Activated CD4-positive, alpha-beta T cell treated with anti-CD3 and anti-CD28 coated beads, Interleukin-2, amount 10 ng/mL, durations not matched to agents 7 days and 5 days (primary cell): ENCODE data around the gene ATP6V1C2. TPM values are rescaled to one million over a fixed set of nuclear protein-coding genes. Genes with fewer than 3 reads are reported as not detected.
"Not testable (repeated sequence)": the region's sequence is repeated elsewhere in the genome, so short reads cannot be mapped to it uniquely, and the experiment has no call there.

Source experiments
- CTCF ChIA-PET: fragments of 350-600 bp; sonication (Branson Sonifier 250); formaldehyde crosslinking; loops from one replicate; lab custom pipeline; 2021; ENCODE audit warnings: antibody characterized with exemption; lab: Charles Lee
- POLR2A ChIA-PET: fragments of 350-600 bp; sonication (Branson Sonifier 250); formaldehyde crosslinking; loops from one replicate; lab custom pipeline; 2021; ENCODE audit warnings: antibody characterized with exemption; lab: Charles Lee
- DNase-seq: peaks from one replicate; pipeline ENCODE4 v3.0.0-alpha.2; 2020
- H3K27ac Mint-ChIP-seq: one replicate; pipeline ENCODE4 v1.8.0; 2021; ENCODE audit warnings: mild to moderate bottlenecking, moderate library complexity, mixed read lengths
- H3K27me3 Mint-ChIP-seq: one replicate; pipeline ENCODE4 v1.8.0; 2021; ENCODE audit warnings: mixed read lengths
- H3K36me3 Mint-ChIP-seq: one replicate; pipeline ENCODE4 v1.8.0; 2021; ENCODE audit warnings: low read depth, mixed read lengths
- H3K4me1 Mint-ChIP-seq: one replicate; pipeline ENCODE4 v1.8.0; 2021; ENCODE audit warnings: mixed read lengths
- H3K4me3 Mint-ChIP-seq: one replicate; pipeline ENCODE4 v1.8.0; 2021; ENCODE audit warnings: mild to moderate bottlenecking, moderate library complexity, mixed read lengths
- H3K9me3 Mint-ChIP-seq: one replicate; pipeline ENCODE4 v1.8.0; 2021; ENCODE audit warnings: mixed read lengths
- total RNA-seq, 2 experiments: library from RNA; stranded (reverse); gene quantifications; one replicate each; pipeline ENCODE4 v1.2.3, GENCODE V29; 2021

Gene ATP6V1C2
- total RNA-seq, 2 experiments from 2014 or later, result not detected

DNA sequence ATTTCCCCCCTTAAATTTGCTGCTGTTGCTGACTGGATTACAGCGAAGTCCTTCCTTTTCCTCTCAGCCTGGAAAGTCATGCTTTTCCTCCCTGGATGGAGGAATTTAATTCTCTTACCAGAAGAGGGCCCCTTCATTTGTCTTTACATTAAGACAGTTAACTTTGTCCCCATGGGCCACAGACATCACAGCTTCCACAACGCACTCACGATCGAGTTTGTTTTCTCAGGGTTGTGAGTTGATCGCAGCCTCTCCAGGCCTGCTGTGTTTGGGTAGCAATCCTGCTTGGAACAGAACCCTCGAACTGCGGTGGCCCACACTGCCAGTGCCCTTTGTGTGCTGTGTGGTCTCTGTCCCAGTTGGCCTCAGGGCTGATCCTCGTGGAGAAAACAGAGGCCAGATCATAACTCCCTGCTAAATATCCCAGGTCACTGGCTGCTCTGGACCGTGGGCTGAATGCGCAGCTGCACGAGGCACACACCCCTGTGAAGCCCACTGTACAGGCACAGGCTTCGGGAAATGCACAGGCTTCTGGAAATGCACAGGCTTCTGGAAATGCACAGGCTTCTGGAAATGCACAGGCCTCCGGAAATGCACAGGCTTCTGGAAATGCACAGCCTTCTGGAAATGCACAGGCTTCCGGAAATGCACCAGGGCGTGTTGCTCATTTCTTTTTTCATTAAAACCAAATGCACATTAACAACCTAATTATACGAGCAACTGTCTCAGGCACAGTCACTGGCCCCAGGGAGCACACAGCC is 93.3 kb downstream of the ATP6V1C2 start:
- Mint-ChIP-seq H3K27ac (no peak overlapping the region), H3K4me3 (peak overlapping the region; percentile 20), H3K9me3 (no peaks in the 10 kb centered on the region), H3K4me1 (peaks cover 20% of the 10 kb centered on the region), H3K27me3 (peaks cover 22% of the 10 kb centered on the region), H3K36me3 (peaks cover 9% of the 10 kb centered on the region)
- no peak for DNase-seq
- CTCF ChIA-PET, result interaction anchor here (0.5 kb wide), 1 partner anchor 1045 kb away, joined by 4 read pairs; no protein-coding TSS in a partner anchor
- POLR2A ChIA-PET, result no interaction called here

GRCh38 chr2:10817413-10817812 is 96.0 kb downstream of the ATP6V1C2 start:
- H3K27ac Mint-ChIP-seq, result no peak overlapping the region
- H3K27me3 Mint-ChIP-seq, result peaks cover 26% of the 10 kb centered on the region
- no peaks in the 10 kb centered on the region for H3K9me3 Mint-ChIP-seq
- ChIA-PET CTCF (interaction anchor here (0.9 to 1.7 kb wide), 5 partner anchors 14 to 647 kb away, joined by 3 to 7 read pairs (median 3); no protein-coding TSS in a partner anchor), POLR2A (no interaction called here)
- H3K4me3 Mint-ChIP-seq, result no peak overlapping the region
- DNase-seq, result no peak
- H3K36me3 Mint-ChIP-seq, result no peaks in the 10 kb centered on the region
- H3K4me1 Mint-ChIP-seq, result peaks cover 3% of the 10 kb centered on the region

DNA sequence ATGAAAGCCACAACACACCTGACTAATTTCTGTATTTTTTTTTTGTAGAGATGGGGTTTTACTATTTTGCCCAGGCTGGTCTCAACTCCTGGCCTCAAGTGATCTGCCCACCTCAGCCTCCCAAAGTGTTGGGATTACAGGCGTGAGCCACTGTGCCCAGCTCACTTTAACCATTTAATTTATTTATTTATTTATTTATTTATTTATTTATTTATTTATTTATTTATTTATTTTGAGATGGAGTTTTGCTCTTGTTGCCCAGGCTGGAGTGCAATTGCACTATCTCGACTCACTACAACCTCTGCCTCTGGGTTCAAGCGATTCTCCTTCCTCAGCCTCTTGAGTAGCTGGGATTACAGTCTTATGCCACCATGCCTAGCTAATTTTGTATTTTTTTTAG is 96.9 kb downstream of the ATP6V1C2 start:
- H3K27me3 Mint-ChIP-seq, result peaks cover 28% of the 10 kb centered on the region
- H3K36me3 Mint-ChIP-seq, DNase-seq, H3K27ac Mint-ChIP-seq, H3K4me1 Mint-ChIP-seq, H3K9me3 Mint-ChIP-seq, H3K4me3 Mint-ChIP-seq: not testable (repeated sequence)
- ChIA-PET POLR2A (interaction anchor here (0.7 kb wide), 1 partner anchor 85 kb away, joined by 7 read pairs; no protein-coding TSS in a partner anchor), CTCF (interaction anchor here (0.9 to 1.7 kb wide), 5 partner anchors 13 to 646 kb away, joined by 3 to 7 read pairs (median 3); no protein-coding TSS in a partner anchor)

DNA sequence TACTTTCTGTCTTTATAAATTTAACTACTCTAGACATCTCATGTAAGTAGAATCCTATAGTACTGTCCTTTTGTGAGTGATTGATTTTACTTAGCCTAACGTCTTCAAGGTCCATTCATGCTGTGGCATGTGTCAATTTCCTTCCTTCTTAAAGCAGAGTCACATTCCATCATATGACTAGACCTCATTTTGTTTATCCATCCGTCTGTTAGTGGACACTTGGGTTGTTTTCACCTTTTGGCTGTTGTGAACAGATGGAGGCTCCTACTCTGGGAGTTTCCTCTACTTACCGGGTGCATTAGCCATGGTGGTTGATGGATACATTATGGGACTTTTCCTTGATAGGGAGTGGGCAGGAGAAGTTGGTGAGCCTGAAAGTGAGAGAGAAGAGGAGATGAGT is 97.6 kb downstream of the ATP6V1C2 start:
- ChIA-PET POLR2A (no interaction called here), CTCF (interaction anchor here (1.4 kb wide), 1 partner anchor 12 kb away, joined by 3 read pairs; no protein-coding TSS in a partner anchor)
- no peak for DNase-seq
- Mint-ChIP-seq H3K27me3 (peaks cover 30% of the 10 kb centered on the region), H3K9me3 (no peaks in the 10 kb centered on the region), H3K27ac (no peak overlapping the region), H3K4me3 (no peak overlapping the region), H3K4me1 (no peaks in the 10 kb centered on the region), H3K36me3 (no peaks in the 10 kb centered on the region)

- CTCF ChIA-PET, result interaction anchor here (1.2 to 2.1 kb wide), 2 partner anchors 12 to 13 kb away, joined by 4 to 6 read pairs; no protein-coding TSS in a partner anchor
- POLR2A ChIA-PET, result no interaction called here
- peaks cover 34% of the 10 kb centered on the region for H3K27me3 Mint-ChIP-seq
- no peaks in the 10 kb centered on the region for H3K9me3 Mint-ChIP-seq
- H3K27ac Mint-ChIP-seq, result no peak overlapping the region
- no peaks in the 10 kb centered on the region for H3K4me1 Mint-ChIP-seq
- no peak for DNase-seq
- no peaks in the 10 kb centered on the region for H3K36me3 Mint-ChIP-seq
- H3K4me3 Mint-ChIP-seq, result no peak overlapping the region
Observed at GRCh38 chr2:10819714-10820314, 98.4 kb downstream of the ATP6V1C2 start.

- POLR2A ChIA-PET, result no interaction called here
- CTCF ChIA-PET, result interaction anchor here (1.2 to 2.1 kb wide), 2 partner anchors 11 to 12 kb away, joined by 4 to 6 read pairs; no protein-coding TSS in a partner anchor
- Mint-ChIP-seq H3K27ac (no peak overlapping the region), H3K27me3 (peaks cover 40% of the 10 kb centered on the region), H3K9me3 (no peaks in the 10 kb centered on the region), H3K4me1 (no peaks in the 10 kb centered on the region), H3K36me3 (no peaks in the 10 kb centered on the region), H3K4me3 (no peak overlapping the region)
- DNase-seq, result no peak
Observed at GRCh38 chr2:10820562-10820961, 99.1 kb downstream of the ATP6V1C2 start.

DNA sequence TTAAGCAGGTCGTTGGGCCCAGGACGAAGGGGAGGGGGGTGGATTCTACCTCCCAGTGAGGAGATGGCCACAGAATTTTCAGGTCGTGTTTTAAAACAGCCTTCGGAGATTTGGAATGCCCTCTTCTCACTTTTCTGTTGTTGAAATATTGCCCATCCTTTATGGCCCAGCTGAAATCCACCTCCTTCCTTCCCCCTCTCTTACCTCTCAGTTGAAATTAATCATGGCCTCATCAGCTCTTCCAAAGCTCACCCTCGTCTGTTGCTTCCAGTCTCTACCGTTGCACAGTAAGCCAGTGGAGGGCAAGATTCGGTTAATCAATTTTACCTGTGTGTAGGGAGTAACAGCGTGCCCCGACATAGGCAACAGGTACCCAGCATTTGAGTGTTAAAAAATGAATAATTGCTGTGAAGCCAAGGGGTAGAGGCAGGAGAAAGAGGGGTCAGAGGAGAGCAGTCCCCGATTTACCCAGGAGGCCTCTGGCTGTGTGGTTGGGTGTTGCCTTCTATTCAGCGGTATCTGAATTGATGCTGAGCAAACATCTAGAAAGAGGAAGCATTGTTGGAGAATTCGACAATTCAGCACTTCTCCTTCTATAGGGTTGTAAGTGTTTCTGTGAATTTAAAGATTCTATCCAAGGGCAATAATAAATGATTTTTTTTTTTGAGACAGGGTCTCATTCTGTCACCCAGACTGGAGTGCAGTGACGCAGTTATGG is 99.7 kb downstream of the ATP6V1C2 start:
- ChIA-PET CTCF (interaction anchor here (1.2 to 2.1 kb wide), 2 partner anchors 10 to 12 kb away, joined by 4 to 6 read pairs; no protein-coding TSS in a partner anchor), POLR2A (no interaction called here)
- no peaks in the 10 kb centered on the region for H3K9me3 Mint-ChIP-seq

GRCh38 chr2:10824191-10824590 is 102.8 kb downstream of the ATP6V1C2 start:
- no peak for DNase-seq
- Mint-ChIP-seq H3K27me3 (peaks cover 33% of the 10 kb centered on the region), H3K4me3 (no peak overlapping the region), H3K4me1 (no peaks in the 10 kb centered on the region), H3K36me3 (no peaks in the 10 kb centered on the region), H3K9me3 (no peaks in the 10 kb centered on the region), H3K27ac (no peak overlapping the region)
- POLR2A ChIA-PET, result no interaction called here
- CTCF ChIA-PET, result interaction anchor here (1.2 to 2.1 kb wide), 2 partner anchors 8 to 11 kb away, joined by 3 to 8 read pairs; no protein-coding TSS in a partner anchor

More for the DNA sequence above, 99.7 kb downstream of the ATP6V1C2 start:
- H3K36me3 Mint-ChIP-seq, result no peaks in the 10 kb centered on the region
- H3K4me3 Mint-ChIP-seq, result no peak overlapping the region
- no peak overlapping the region for H3K27ac Mint-ChIP-seq
- no peak for DNase-seq
- H3K4me1 Mint-ChIP-seq, result no peaks in the 10 kb centered on the region
- H3K27me3 Mint-ChIP-seq, result peaks cover 43% of the 10 kb centered on the region

DNA sequence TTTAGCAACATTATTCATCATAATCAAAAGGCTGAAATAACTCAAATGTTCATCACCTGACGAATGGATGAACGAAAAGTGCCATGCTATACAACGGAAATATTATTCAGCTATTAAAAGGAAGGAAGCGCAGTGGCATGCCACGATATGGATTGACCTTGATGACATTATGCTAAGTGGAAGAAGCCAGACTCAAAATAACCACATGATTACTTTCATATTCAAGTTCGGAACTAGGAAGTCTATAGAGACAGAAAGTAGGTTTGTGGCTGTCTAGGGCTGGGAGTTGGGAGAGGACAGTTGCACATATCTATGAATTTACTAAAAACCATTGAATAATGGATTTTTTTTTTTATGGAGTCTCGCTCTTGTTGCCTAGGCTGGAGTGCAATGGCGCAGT is 104.6 kb downstream of the ATP6V1C2 start:
- no peaks in the 10 kb centered on the region for H3K9me3 Mint-ChIP-seq
- H3K27ac Mint-ChIP-seq, result no peak overlapping the region
- peaks cover 26% of the 10 kb centered on the region for H3K27me3 Mint-ChIP-seq
- no peak for DNase-seq
- H3K4me1 Mint-ChIP-seq, result no peaks in the 10 kb centered on the region
- ChIA-PET CTCF (no interaction called here), POLR2A (no interaction called here)
- no peak overlapping the region for H3K4me3 Mint-ChIP-seq
- no peaks in the 10 kb centered on the region for H3K36me3 Mint-ChIP-seq

- Mint-ChIP-seq H3K4me1 (no peaks in the 10 kb centered on the region), H3K27ac (no peak overlapping the region), H3K4me3 (no peak overlapping the region), H3K36me3 (no peaks in the 10 kb centered on the region), H3K9me3 (no peaks in the 10 kb centered on the region), H3K27me3 (peaks cover 27% of the 10 kb centered on the region)
- no peak for DNase-seq
- ChIA-PET POLR2A (no interaction called here), CTCF (no interaction called here)
Observed at GRCh38 chr2:10826625-10827024, 105.2 kb downstream of the ATP6V1C2 start.

DNA sequence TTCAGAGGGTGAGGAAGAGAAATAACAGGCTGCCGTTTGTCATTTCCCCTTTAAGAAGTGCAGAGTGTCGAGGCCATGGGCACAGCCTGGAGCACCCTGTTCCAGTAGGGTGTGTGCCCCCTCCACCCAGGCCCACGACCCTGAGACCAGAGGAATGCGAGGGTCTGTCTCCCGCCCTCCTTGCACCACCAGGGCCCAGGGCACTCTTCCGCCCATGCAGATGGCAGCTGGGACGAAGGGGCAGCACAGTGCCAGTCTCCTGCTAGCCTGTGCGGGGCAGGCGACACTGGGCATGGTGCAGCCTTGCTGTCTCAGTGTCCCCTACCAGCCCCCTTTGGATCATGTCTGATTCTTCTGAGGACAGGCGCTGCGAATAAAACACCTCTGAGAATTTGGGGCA is 106.9 kb downstream of the ATP6V1C2 start:
- Mint-ChIP-seq H3K4me1 (peaks cover 7% of the 10 kb centered on the region), H3K27ac (no peak overlapping the region), H3K4me3 (no peak overlapping the region), H3K27me3 (peaks cover 33% of the 10 kb centered on the region), H3K36me3 (no peaks in the 10 kb centered on the region), H3K9me3 (no peaks in the 10 kb centered on the region)
- CTCF ChIA-PET, result interaction anchor here (0.6 kb wide), 1 partner anchor 43 kb away, joined by 3 read pairs; no protein-coding TSS in a partner anchor
- POLR2A ChIA-PET, result no interaction called here
- no peak for DNase-seq

DNA sequence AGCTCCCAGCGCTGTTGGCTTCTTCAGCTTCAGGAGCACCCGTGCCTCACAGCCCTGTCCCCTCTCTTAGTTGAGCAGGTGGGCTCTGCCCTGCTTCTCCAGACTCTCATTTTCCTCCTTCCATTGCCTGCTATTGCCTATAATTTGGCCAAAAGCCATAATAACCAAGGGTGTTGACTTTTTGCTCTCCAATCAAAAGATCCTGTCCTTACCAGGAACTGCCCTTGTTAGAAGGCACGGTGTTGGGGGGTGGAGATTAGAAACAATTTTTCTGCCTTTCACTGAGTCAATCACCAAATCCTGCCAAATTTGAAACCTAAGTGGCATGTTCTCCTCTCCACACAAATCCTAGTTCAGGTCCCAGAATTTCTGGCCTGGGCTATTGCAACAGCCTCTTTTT is 107.9 kb downstream of the ATP6V1C2 start:
- H3K4me1 Mint-ChIP-seq, result peaks cover 7% of the 10 kb centered on the region
- no peak overlapping the region for H3K4me3 Mint-ChIP-seq
- no peak overlapping the region for H3K27ac Mint-ChIP-seq
- no peaks in the 10 kb centered on the region for H3K9me3 Mint-ChIP-seq
- ChIA-PET CTCF (no interaction called here), POLR2A (no interaction called here)
- no peak for DNase-seq
- peaks cover 30% of the 10 kb centered on the region for H3K27me3 Mint-ChIP-seq
- no peaks in the 10 kb centered on the region for H3K36me3 Mint-ChIP-seq
